Measurements from ENCODE around the gene ITPR1. TPM values are rescaled to one million over a fixed set of nuclear protein-coding genes. Genes with fewer than 3 reads are reported as not detected.
"Not testable (repeated sequence)": the region's sequence is repeated elsewhere in the genome, so short reads cannot be mapped to it uniquely, and the experiment has no call there.

The ITPR1 gene
- polyA plus RNA-seq, 1 of the 3 experiments (the other 2 are of a cell fraction), result 5.9 TPM

DNA sequence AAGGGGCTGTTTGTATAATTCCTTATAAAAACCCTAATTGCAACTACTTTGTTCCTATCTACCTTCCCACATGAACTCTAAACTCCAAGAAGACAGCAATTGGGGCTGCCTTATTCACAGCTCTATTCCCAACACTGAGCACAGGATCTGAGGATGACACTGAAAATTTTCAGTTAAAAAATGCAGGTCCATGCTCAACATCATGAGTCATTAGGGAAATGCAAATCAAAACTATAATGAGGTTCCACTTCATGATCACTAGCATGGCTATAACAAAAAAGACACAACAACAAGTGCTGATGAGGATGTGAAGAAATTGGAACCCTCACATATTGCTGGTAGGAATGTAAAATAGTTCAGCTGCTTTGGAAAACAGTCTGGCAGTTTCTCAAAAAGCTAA is 39.0 kb upstream of the ITPR1 start:
- peaks cover 5% of the 10 kb centered on the region; the same call in 1 of the 2 replicates for H3K79me2 ChIP-seq (ENCODE audit: insufficient read depth)
- no peak for DNase-seq
- no peak overlapping the region for H2AFZ ChIP-seq (ENCODE audit: low read depth)
- no peak for TF ChIP-seq MEF2A (IDR thresholded peaks at IDR 0.05; ENCODE audit: borderline replicate concordance, low read depth)
- H3K4me2 ChIP-seq, result no peak overlapping the region
- H3K27ac ChIP-seq (ENCODE audit: low read depth in 2 of 2, low read length in 1 of 2), result no peak overlapping the region
- no peaks in the 10 kb centered on the region for H3K9me3 ChIP-seq
- H3F3A ChIP-seq (replicated peaks; ENCODE audit: insufficient read depth), result peaks cover 10% of the 10 kb centered on the region
- H3K9ac ChIP-seq, result no peak overlapping the region
- no peaks in the 10 kb centered on the region; a peak in 1 of 4 replicates for H3K4me1 ChIP-seq (ENCODE audit: control insufficient read depth in 1 of 2, insufficient read depth in 2 of 2, low read depth in 1 of 2, low read length in 1 of 2)
- ChIA-PET CTCF (interaction anchor here (1.2 kb wide), 1 partner anchor 21 kb away, joined by 3 read pairs; no protein-coding TSS in a partner anchor), POLR2A (no interaction called here)
- H3K27me3 ChIP-seq (ENCODE audit: insufficient read depth), result no peaks in the 10 kb centered on the region
- no peak overlapping the region for H3K4me3 ChIP-seq (ENCODE audit: low read depth in 2 of 2, low read length in 1 of 2)
- H3K9me2 ChIP-seq, result no peaks in the 10 kb centered on the region
- peaks cover 0 to 6% of the 10 kb centered on the region in 2 experiments for H3K36me3 ChIP-seq (replicated peaks in 1 of 2; ENCODE audit: control insufficient read depth in 1 of 2, insufficient read depth in 2 of 2, low read length in 1 of 2)
- no peaks in the 10 kb centered on the region for H4K20me1 ChIP-seq (ENCODE audit: insufficient read depth)

DNA sequence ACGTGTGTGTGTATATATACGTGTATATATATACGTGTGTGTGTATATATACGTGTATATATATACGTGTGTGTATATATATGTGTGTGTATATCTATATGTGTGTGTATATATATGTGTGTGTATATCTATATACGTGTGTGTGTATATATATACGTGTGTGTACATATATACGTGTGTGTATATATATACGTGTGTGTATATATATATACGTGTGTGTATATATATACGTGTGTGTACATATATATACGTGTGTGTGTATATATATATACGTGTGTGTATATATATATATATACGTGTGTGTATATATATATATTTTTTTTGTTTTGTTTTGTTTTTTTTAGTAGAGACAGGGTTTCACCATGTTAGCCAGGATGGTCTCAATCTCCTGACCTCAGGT is 36.4 kb upstream of the ITPR1 start:
- CTCF ChIA-PET; H3K36me3 ChIP-seq (replicated peaks in 1 of 2; ENCODE audit: control insufficient read depth in 1 of 2, insufficient read depth in 2 of 2, low read length in 1 of 2); H3K4me3 ChIP-seq (ENCODE audit: low read depth in 2 of 2, low read length in 1 of 2); H3K9me2 ChIP-seq; H3K4me1 ChIP-seq (ENCODE audit: control insufficient read depth in 1 of 2, insufficient read depth in 2 of 2, low read depth in 1 of 2, low read length in 1 of 2); H2AFZ ChIP-seq (ENCODE audit: low read depth); H3K27me3 ChIP-seq (ENCODE audit: insufficient read depth); H3K4me2 ChIP-seq; H3K79me2 ChIP-seq (ENCODE audit: insufficient read depth); DNase-seq; H3K27ac ChIP-seq (ENCODE audit: low read depth in 2 of 2, low read length in 1 of 2); POLR2A ChIA-PET; H3K9ac ChIP-seq; H4K20me1 ChIP-seq (ENCODE audit: insufficient read depth); H3K9me3 ChIP-seq: not testable (repeated sequence)
- WGBS (ENCODE audit: low lambda C conversion rate), result 92% methylated on average over 14 of the region's 14 CpGs
- peaks cover 10% of the 10 kb centered on the region for H3F3A ChIP-seq (replicated peaks; ENCODE audit: insufficient read depth)

DNA sequence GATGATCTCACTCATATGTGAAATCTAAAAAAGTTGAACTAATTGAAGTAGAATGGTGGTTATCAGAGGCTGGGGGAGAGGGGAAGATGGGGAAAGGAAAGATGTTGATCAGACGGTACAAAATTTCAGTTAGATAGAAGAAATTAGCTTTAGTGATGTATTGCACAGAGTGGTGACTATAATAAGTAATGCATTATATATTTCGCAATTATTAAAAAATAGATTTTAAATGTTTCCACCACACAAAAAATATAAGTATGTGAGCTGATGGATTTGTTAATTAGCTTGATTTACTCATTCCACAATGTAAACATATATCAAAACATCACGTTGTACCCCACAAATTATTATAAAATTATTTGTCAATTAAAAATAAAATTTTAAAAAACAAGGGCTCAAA is 34.2 kb upstream of the ITPR1 start:
- no peaks in the 10 kb centered on the region for H3K27me3 ChIP-seq (ENCODE audit: insufficient read depth)
- no peak overlapping the region for H3K27ac ChIP-seq (ENCODE audit: low read depth in 2 of 2, low read length in 1 of 2)
- peaks cover 5% of the 10 kb centered on the region; the same call in 1 of the 2 replicates for H3K79me2 ChIP-seq (ENCODE audit: insufficient read depth)
- H3K9ac ChIP-seq, result no peak overlapping the region
- ChIA-PET CTCF (interaction anchor here (1.2 to 2.0 kb wide), 2 partner anchors 108 to 174 kb away, joined by 4 to 8 read pairs; no protein-coding TSS in a partner anchor), POLR2A (no interaction called here)
- H3K4me1 ChIP-seq (ENCODE audit: control insufficient read depth in 1 of 2, insufficient read depth in 2 of 2, low read depth in 1 of 2, low read length in 1 of 2), result no peaks in the 10 kb centered on the region; a peak in 1 of 4 replicates
- H3K9me2 ChIP-seq, result no peaks in the 10 kb centered on the region
- H4K20me1 ChIP-seq (ENCODE audit: insufficient read depth), result no peaks in the 10 kb centered on the region
- WGBS (ENCODE audit: low lambda C conversion rate), result 93% methylated on average over 3 of the region's 3 CpGs
- no peak overlapping the region for H3K4me3 ChIP-seq (ENCODE audit: low read depth in 2 of 2, low read length in 1 of 2)
- TF ChIP-seq YY1 (IDR thresholded peaks at IDR 0.05; ENCODE audit: low read depth) (no peak), MAX (IDR thresholded peaks at IDR 0.05; ENCODE audit: low read depth) (no peak), TAF1 (IDR thresholded peaks at IDR 0.05; ENCODE audit: borderline replicate concordance, low read depth, low read length) (no peak), PBX3 (IDR thresholded peaks at IDR 0.05) (no peak), RXRA (IDR thresholded peaks at IDR 0.05; ENCODE audit: borderline replicate concordance, low read depth) (no peak), RAD21 (IDR thresholded peaks at IDR 0.05; ENCODE audit: low read length) (no peak), CHD2 (IDR thresholded peaks at IDR 0.05; ENCODE audit: low read length, partially characterized antibody) (no peak), ELF1 (IDR thresholded peaks at IDR 0.05) (no peak), POLR2AphosphoS5 (IDR thresholded peaks at IDR 0.05; ENCODE audit: low read depth, low read length) (no peak), NRF1 (IDR thresholded peaks at IDR 0.05; ENCODE audit: low read depth, low read length) (no peak), USF1 (IDR thresholded peaks at IDR 0.05; ENCODE audit: borderline replicate concordance, low read depth) (no peak), USF2 (IDR thresholded peaks at IDR 0.05; ENCODE audit: borderline replicate concordance, low read depth, low read length) (no peak)
- TF ChIP-seq, protein P1, sequence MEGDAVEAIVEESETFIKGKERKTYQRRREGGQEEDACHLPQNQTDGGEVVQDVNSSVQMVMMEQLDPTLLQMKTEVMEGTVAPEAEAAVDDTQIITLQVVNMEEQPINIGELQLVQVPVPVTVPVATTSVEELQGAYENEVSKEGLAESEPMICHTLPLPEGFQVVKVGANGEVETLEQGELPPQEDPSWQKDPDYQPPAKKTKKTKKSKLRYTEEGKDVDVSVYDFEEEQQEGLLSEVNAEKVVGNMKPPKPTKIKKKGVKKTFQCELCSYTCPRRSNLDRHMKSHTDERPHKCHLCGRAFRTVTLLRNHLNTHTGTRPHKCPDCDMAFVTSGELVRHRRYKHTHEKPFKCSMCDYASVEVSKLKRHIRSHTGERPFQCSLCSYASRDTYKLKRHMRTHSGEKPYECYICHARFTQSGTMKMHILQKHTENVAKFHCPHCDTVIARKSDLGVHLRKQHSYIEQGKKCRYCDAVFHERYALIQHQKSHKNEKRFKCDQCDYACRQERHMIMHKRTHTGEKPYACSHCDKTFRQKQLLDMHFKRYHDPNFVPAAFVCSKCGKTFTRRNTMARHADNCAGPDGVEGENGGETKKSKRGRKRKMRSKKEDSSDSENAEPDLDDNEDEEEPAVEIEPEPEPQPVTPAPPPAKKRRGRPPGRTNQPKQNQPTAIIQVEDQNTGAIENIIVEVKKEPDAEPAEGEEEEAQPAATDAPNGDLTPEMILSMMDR (IDR thresholded peaks at IDR 0.05), result no peak
- no peaks in the 10 kb centered on the region for H3K36me3 ChIP-seq (replicated peaks in 1 of 2; ENCODE audit: control insufficient read depth in 1 of 2, insufficient read depth in 2 of 2, low read length in 1 of 2)
- H3K4me2 ChIP-seq, result no peak overlapping the region
- H3F3A ChIP-seq (replicated peaks; ENCODE audit: insufficient read depth), result peaks cover 10% of the 10 kb centered on the region
- no peak overlapping the region for H2AFZ ChIP-seq (ENCODE audit: low read depth)
- no peaks in the 10 kb centered on the region for H3K9me3 ChIP-seq
- no peak for DNase-seq

Data from SK-N-SH (cell line).